H1 (cell line): ENCODE measurements around the gene PMF1.

ENCODE experiments used
- EP300 ChIP-seq, 2 experiments: IDR thresholded peaks; 1 replicate in 1 of 2; 2 replicates in 1 of 2; pipeline ENCODE4 v1.6.1; 2011 to 2012; ENCODE audit warnings: low read depth in 2 of 2, low read length in 2 of 2, mild to moderate bottlenecking in 2 of 2, borderline replicate concordance in 1 of 2, inconsistent platforms in 1 of 2, moderate library complexity in 1 of 2
- EZH2 ChIP-seq: fragments of 200-600 bp; sonication (generic); IDR thresholded peaks from 2 replicates; pipeline ENCODE4 v1.7.1; 2012; ENCODE audit warnings: low read depth, mild to moderate bottlenecking, moderate library complexity, low read length, inconsistent platforms; ENCODE audit not compliant: severe bottlenecking
- HDAC2 ChIP-seq, 2 experiments: fragments of 300-600 bp in 1 of 2; sonication (generic) in 1 of 2; IDR thresholded peaks; 2 replicates each; pipeline ENCODE4 v1.6.1; 2011 to 2012; ENCODE audit warnings: low read depth in 2 of 2, low read length in 2 of 2, mild to moderate bottlenecking in 2 of 2, moderate library complexity in 2 of 2, borderline replicate concordance in 1 of 2, inconsistent platforms in 1 of 2

DNA sequence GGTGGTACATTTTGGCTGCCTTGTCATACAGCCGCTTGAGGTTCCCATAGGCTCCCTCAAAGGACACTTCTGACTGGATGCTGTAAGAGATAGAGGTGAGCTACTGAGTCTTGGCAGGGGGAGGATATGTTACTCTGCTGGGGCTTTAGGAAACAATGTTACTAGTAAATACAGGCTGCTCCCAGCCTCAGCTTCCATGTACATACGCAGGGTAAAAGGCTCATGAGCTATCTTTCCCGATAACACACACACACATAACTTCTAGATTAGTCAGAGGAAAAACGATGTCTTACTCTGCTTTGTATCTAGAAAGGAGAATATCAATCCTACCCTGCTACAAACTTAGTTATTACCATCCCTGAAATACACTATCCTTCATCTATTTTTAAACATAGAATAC is 55.5 kb downstream of the PMF1 start:
- no peak for TF ChIP-seq HDAC2 (IDR thresholded peaks at IDR 0.05; ENCODE audit: borderline replicate concordance in 1 of 2, low read depth in 2 of 2, low read length in 2 of 2)
- TF ChIP-seq EZH2, result no peak
- no peak for TF ChIP-seq EP300 (IDR thresholded peaks at IDR 0.05; ENCODE audit: borderline replicate concordance in 1 of 2, low read depth in 2 of 2, low read length in 2 of 2)
